H9 (cell line): ENCODE results near the gene STOML3. TPM values are rescaled to one million over a fixed set of nuclear protein-coding genes. Genes with fewer than 3 reads are reported as not detected.

ENCODE experiments used
- DNase-seq: peaks from one replicate; pipeline ENCODE4 v3.0.0-alpha.2; 2017
- H2AFZ ChIP-seq: one replicate; pipeline ENCODE4 v1.6.1; 2013; ENCODE audit warnings: mild to moderate bottlenecking, low read length, control low read depth, moderate library complexity
- H2AK5ac ChIP-seq: 2 replicates; pipeline ENCODE4 v1.6.1; 2013; ENCODE audit warnings: low read length, control low read depth, mixed read lengths; ENCODE audit not compliant: insufficient read length
- H2BK120ac ChIP-seq: one replicate; pipeline ENCODE4 v1.6.1; 2013; ENCODE audit warnings: low read depth, mild to moderate bottlenecking, low read length, control low read depth, inconsistent platforms; ENCODE audit not compliant: poor library complexity, severe bottlenecking
- H2BK12ac ChIP-seq: 2 replicates; pipeline ENCODE4 v1.6.1; 2013; ENCODE audit warnings: low read length, control low read depth, mixed read lengths, low read depth; ENCODE audit not compliant: insufficient read length
- H2BK15ac ChIP-seq: 2 replicates; pipeline ENCODE4 v1.6.1; 2013; ENCODE audit warnings: low read depth, low read length, control low read depth
- H2BK20ac ChIP-seq: one replicate; pipeline ENCODE4 v1.6.1; 2013; ENCODE audit warnings: low read depth, mild to moderate bottlenecking, low read length, control low read depth, inconsistent platforms; ENCODE audit not compliant: poor library complexity, severe bottlenecking
- H2BK5ac ChIP-seq: 2 replicates; pipeline ENCODE4 v1.6.1; 2013; ENCODE audit warnings: low read length, control low read depth, mixed read lengths; ENCODE audit not compliant: insufficient read length
- H3K14ac ChIP-seq: 2 replicates; pipeline ENCODE4 v1.6.1; 2013; ENCODE audit warnings: low read length, control low read depth; ENCODE audit not compliant: insufficient read depth
- H3K18ac ChIP-seq: 2 replicates; pipeline ENCODE4 v1.6.1; 2013; ENCODE audit warnings: low read depth, mild to moderate bottlenecking, mixed read lengths, low read length, control low read depth; ENCODE audit not compliant: insufficient read length
- H3K23ac ChIP-seq: 2 replicates; pipeline ENCODE4 v1.6.1; 2013; ENCODE audit warnings: low read length, control low read depth, mixed read lengths, low read depth; ENCODE audit not compliant: insufficient read length
- H3K23me2 ChIP-seq: 2 replicates; pipeline ENCODE4 v1.6.1; 2013; ENCODE audit warnings: low read depth, mild to moderate bottlenecking, mixed read lengths, low read length, control low read depth; ENCODE audit not compliant: insufficient read length, poor library complexity, severe bottlenecking
- H3K27ac ChIP-seq: 2 replicates; pipeline ENCODE4 v1.5.1; 2013; ENCODE audit warnings: low read length, control low read depth, mixed read lengths, low read depth; ENCODE audit not compliant: insufficient read length
- H3K27me3 ChIP-seq: 2 replicates; pipeline ENCODE4 v1.6.1; 2013; ENCODE audit warnings: low read length, control low read depth, inconsistent platforms; ENCODE audit not compliant: insufficient read depth
- H3K4ac ChIP-seq: 2 replicates; pipeline ENCODE4 v1.6.1; 2013; ENCODE audit warnings: low read depth, mild to moderate bottlenecking, control low read depth, inconsistent platforms, low read length, moderate library complexity
- H3K4me1 ChIP-seq: 2 replicates; pipeline ENCODE4 v1.6.1; 2013; ENCODE audit warnings: low read length, control low read depth, inconsistent platforms; ENCODE audit not compliant: insufficient read depth
- H3K4me2 ChIP-seq: 2 replicates; pipeline ENCODE4 v1.6.1; 2013; ENCODE audit warnings: low read length, control low read depth, mixed read lengths; ENCODE audit not compliant: insufficient read length, insufficient read depth
- H3K56ac ChIP-seq: 2 replicates; pipeline ENCODE4 v1.6.1; 2013; ENCODE audit warnings: low read depth, mild to moderate bottlenecking, mixed read lengths, low read length, control low read depth; ENCODE audit not compliant: insufficient read length
- H3K79me1 ChIP-seq: 2 replicates; pipeline ENCODE4 v1.6.1; 2013; ENCODE audit warnings: low read depth, mild to moderate bottlenecking, moderate library complexity, low read length, control low read depth, inconsistent platforms; ENCODE audit not compliant: insufficient read depth, poor library complexity, severe bottlenecking
- H3K79me2 ChIP-seq: 2 replicates; pipeline ENCODE4 v1.6.1; 2013; ENCODE audit warnings: low read length, control low read depth, inconsistent platforms; ENCODE audit not compliant: insufficient read depth
- H3K9ac ChIP-seq: 2 replicates; pipeline ENCODE4 v1.6.1; 2013; ENCODE audit warnings: low read length, control low read depth, mixed read lengths; ENCODE audit not compliant: insufficient read length; ENCODE audit errors: extremely low read depth
- H3K9me3 ChIP-seq: one replicate; pipeline ENCODE4 v1.6.1; 2013; ENCODE audit warnings: low read depth, low read length, inconsistent platforms; ENCODE audit not compliant: control insufficient read depth
- H3T11ph ChIP-seq: one replicate; pipeline ENCODE4 v1.6.1; 2013; ENCODE audit warnings: mild to moderate bottlenecking, low read length, control low read depth, inconsistent platforms
- H4K20me1 ChIP-seq: one replicate; pipeline ENCODE4 v1.6.1; 2013; ENCODE audit not compliant: control insufficient read depth, insufficient read length, insufficient read depth
- H4K5ac ChIP-seq: 2 replicates; pipeline ENCODE4 v1.6.1; 2013; ENCODE audit warnings: low read depth, mild to moderate bottlenecking, mixed read lengths, low read length, control low read depth; ENCODE audit not compliant: insufficient read length
- H4K8ac ChIP-seq: replicated peaks from 2 replicates; pipeline ENCODE4 v1.6.1; 2013; ENCODE audit warnings: low read length, control low read depth, mixed read lengths, low read depth; ENCODE audit not compliant: insufficient read length
- H4K91ac ChIP-seq: 2 replicates; pipeline ENCODE4 v1.6.1; 2013; ENCODE audit warnings: low read depth, mild to moderate bottlenecking, moderate library complexity, mixed read lengths, low read length, control low read depth; ENCODE audit not compliant: insufficient read length
- H3K27ac Mint-ChIP-seq, 3 experiments: 2 replicates in 2 of 3; 3 replicates in 1 of 3; pipeline ENCODE4 v1.8.0; 2020 to 2021; ENCODE audit warnings: mixed read lengths in 3 of 3, mild to moderate bottlenecking in 1 of 3, moderate library complexity in 1 of 3
- H3K27me3 Mint-ChIP-seq: 2 replicates; pipeline ENCODE4 v1.8.0; 2021; ENCODE audit warnings: low read depth, mild to moderate bottlenecking, moderate library complexity, mixed read lengths
- H3K36me3 Mint-ChIP-seq, 3 experiments: 2 replicates in 2 of 3; 3 replicates in 1 of 3; pipeline ENCODE4 v1.8.0; 2020 to 2021; ENCODE audit warnings: low read depth in 3 of 3, mixed read lengths in 3 of 3; ENCODE audit not compliant: insufficient read depth in 1 of 3
- H3K4me1 Mint-ChIP-seq, 2 experiments: 2 replicates each; pipeline ENCODE4 v1.8.0; 2020; ENCODE audit warnings: mixed read lengths in 2 of 2
- H3K4me3 Mint-ChIP-seq, 2 experiments: 2 replicates in 1 of 2; 3 replicates in 1 of 2; pipeline ENCODE4 v1.8.0; 2020 to 2021; ENCODE audit warnings: mild to moderate bottlenecking in 2 of 2, mixed read lengths in 2 of 2, moderate library complexity in 1 of 2
- H3K9me3 Mint-ChIP-seq, 2 experiments: 2 replicates in 1 of 2; 3 replicates in 1 of 2; pipeline ENCODE4 v1.8.0; 2020; ENCODE audit warnings: mild to moderate bottlenecking in 2 of 2, mixed read lengths in 2 of 2, moderate library complexity in 1 of 2
- WGBS: extraction: QIAGEN DNeasy Blood & Tissue Kit; methylation state at CpG from one replicate; pipeline ENCODE4 v1.1.7; 2013; ENCODE audit warnings: missing lambda C conversion rate, low lambda C conversion rate, mixed read lengths; ENCODE audit not compliant: insufficient read length; ENCODE audit errors: extremely low coverage; 5-methylcytosine and 5-hydroxymethylcytosine counted together
- total RNA-seq: library from RNA; stranded (reverse); gene quantifications from 2 replicates; pipeline ENCODE4 v1.2.1, GENCODE V29; 2021
- TF ChIP-seq, protein P1 (sequence below): fragments of 200-600 bp; sonication (generic); conservative IDR thresholded peaks from 3 replicates; pipeline ENCODE4 v1.8.0; 2021; ENCODE audit warnings: antibody characterized with exemption, mild to moderate bottlenecking

Gene STOML3
- total RNA-seq, 1 experiment from 2014 or later = not detected

DNA sequence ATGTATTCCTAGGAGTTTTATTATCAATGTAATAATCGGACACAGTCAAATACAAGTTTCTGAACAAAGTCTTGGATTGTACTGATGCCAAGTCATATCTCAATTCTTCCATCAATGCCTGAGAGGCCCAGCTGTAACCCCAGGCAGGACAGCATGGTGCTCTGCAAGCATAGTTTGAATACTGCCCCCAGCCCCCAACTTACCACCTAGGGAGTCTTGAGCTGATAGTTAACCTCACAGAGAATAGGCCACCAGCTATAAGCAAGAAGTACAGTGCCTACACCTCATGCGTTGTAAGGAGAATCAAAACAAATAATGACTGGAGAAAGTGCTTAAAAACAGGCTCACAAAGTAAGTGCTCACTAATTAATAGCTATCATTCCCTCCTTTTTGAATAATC, 44.6 kb upstream of the STOML3 start:
- no peak overlapping the region for H3K27ac ChIP-seq
- WGBS = no CpG with 5 or more reads among the region's 2 CpGs
- Mint-ChIP-seq H3K36me3 (peaks cover 4 to 15% (median 11%) of the 10 kb centered on the region in 3 experiments; a peak in 6 of 7 replicates), H3K9me3 (no peaks in the 10 kb centered on the region), H3K4me3 (peak overlapping the region; percentile 90 to 93), H3K27ac (peak overlapping the region in 1 of 3 experiments; percentile 61; a peak in 2 of 7 replicates), H3K4me1 (peaks cover 34 to 39% of the 10 kb centered on the region in 2 experiments), H3K27me3 (no peaks in the 10 kb centered on the region)
- H4K5ac ChIP-seq = no peak overlapping the region
- no peak overlapping the region for H2BK20ac ChIP-seq
- peaks cover 9% of the 10 kb centered on the region for H3K23me2 ChIP-seq
- no peaks in the 10 kb centered on the region for H4K20me1 ChIP-seq
- H3K4me1 ChIP-seq = no peaks in the 10 kb centered on the region
- TF ChIP-seq, protein P1, sequence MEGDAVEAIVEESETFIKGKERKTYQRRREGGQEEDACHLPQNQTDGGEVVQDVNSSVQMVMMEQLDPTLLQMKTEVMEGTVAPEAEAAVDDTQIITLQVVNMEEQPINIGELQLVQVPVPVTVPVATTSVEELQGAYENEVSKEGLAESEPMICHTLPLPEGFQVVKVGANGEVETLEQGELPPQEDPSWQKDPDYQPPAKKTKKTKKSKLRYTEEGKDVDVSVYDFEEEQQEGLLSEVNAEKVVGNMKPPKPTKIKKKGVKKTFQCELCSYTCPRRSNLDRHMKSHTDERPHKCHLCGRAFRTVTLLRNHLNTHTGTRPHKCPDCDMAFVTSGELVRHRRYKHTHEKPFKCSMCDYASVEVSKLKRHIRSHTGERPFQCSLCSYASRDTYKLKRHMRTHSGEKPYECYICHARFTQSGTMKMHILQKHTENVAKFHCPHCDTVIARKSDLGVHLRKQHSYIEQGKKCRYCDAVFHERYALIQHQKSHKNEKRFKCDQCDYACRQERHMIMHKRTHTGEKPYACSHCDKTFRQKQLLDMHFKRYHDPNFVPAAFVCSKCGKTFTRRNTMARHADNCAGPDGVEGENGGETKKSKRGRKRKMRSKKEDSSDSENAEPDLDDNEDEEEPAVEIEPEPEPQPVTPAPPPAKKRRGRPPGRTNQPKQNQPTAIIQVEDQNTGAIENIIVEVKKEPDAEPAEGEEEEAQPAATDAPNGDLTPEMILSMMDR = no peak
- no peak overlapping the region for H3K23ac ChIP-seq
- H2AFZ ChIP-seq = no peak overlapping the region
- peaks cover 6% of the 10 kb centered on the region for H3K79me1 ChIP-seq
- H2BK5ac ChIP-seq = no peak overlapping the region
- no peak overlapping the region for H3T11ph ChIP-seq
- peaks cover 41% of the 10 kb centered on the region for H3K79me2 ChIP-seq
- no peaks in the 10 kb centered on the region for H3K9me3 ChIP-seq
- DNase-seq = no peak
- H3K56ac ChIP-seq = no peak overlapping the region
- H4K91ac ChIP-seq = no peak overlapping the region
- no peaks in the 10 kb centered on the region for H3K27me3 ChIP-seq
- no peak overlapping the region for H3K18ac ChIP-seq
- no peak overlapping the region for H3K4ac ChIP-seq
- no peak overlapping the region for H2BK120ac ChIP-seq
- H3K14ac ChIP-seq = no peak overlapping the region
- peak overlapping the region; percentile 95 for H3K4me2 ChIP-seq
- H4K8ac ChIP-seq = no peak overlapping the region
- peak overlapping the region; percentile 33 for H3K9ac ChIP-seq
- H2AK5ac ChIP-seq = no peak overlapping the region
- no peak overlapping the region for H2BK15ac ChIP-seq
- no peak overlapping the region for H2BK12ac ChIP-seq
